K562 (cell line): Measurements from ENCODE around the gene GPR3. TPM values are rescaled to one million over a fixed set of nuclear protein-coding genes. Genes with fewer than 3 reads are reported as not detected.

Experiments used
- DNMT1 ChIP-seq: fragments of 450-650 bp; IDR thresholded peaks from 2 replicates; pipeline ENCODE4 v1.6.1; 2016; ENCODE audit warnings: antibody characterized with exemption, mild to moderate bottlenecking
- ETS1 ChIP-seq: conservative IDR thresholded peaks from 2 replicates; pipeline ENCODE4 v1.6.1; 2011; ENCODE audit warnings: low read depth, mild to moderate bottlenecking, low read length; ENCODE audit not compliant: control insufficient read depth
- MAFK ChIP-seq: IDR thresholded peaks from 2 replicates; pipeline ENCODE4 v1.6.1; 2011; ENCODE audit warnings: low read length, improper control_type of control experiment
- NCOR1 ChIP-seq: fragments of 450-650 bp; IDR thresholded peaks from 2 replicates; pipeline ENCODE4 v1.6.1; 2016; ENCODE audit warnings: mild to moderate bottlenecking, moderate library complexity
- RB1 ChIP-seq: fragments of 450-650 bp; IDR thresholded peaks from 2 replicates; pipeline ENCODE4 v1.6.1; 2017; ENCODE audit warnings: low read depth, mild to moderate bottlenecking
- SMAD3 ChIP-seq: fragments of 450-650 bp; formaldehyde crosslinking; conservative IDR thresholded peaks from 2 replicates; pipeline ENCODE4 v1.4.0; 2020; ENCODE audit warnings: mild to moderate bottlenecking
- SMARCA4 ChIP-seq: fragments of 450-650 bp; IDR thresholded peaks from 2 replicates; pipeline ENCODE4 v1.6.1; 2016
- SRF ChIP-seq, 2 experiments: fragments of 250-450, 450-650 bp in 1 of 2; sonication (Bioruptor Pico) in 1 of 2; sonication (generic) in 1 of 2; formaldehyde crosslinking; IDR thresholded peaks; 2 replicates each; pipeline versions ENCODE4 v1.5.0 to v1.5.1; 2020 to 2022; ENCODE audit warnings: mild to moderate bottlenecking in 1 of 2, missing genetic modification reagents in 1 of 2
- TEAD4 ChIP-seq, 2 experiments: sonication (generic) in 1 of 2; formaldehyde crosslinking in 1 of 2; IDR thresholded peaks; 2 replicates each; pipeline versions ENCODE4 v1.6.1 to v1.8.0; 2012 to 2022; ENCODE audit warnings: borderline replicate concordance in 1 of 2, inconsistent platforms in 1 of 2, low read length in 1 of 2, mild to moderate bottlenecking in 1 of 2, missing genetic modification reagents in 1 of 2
- THRB ChIP-seq: fragments of 450-650 bp; formaldehyde crosslinking; conservative IDR thresholded peaks from 2 replicates; pipeline ENCODE4 v1.4.0; 2022; ENCODE audit warnings: mild to moderate bottlenecking, missing genetic modification characterization
- TSHZ1 ChIP-seq: fragments of 250-450 bp; sonication (Bioruptor Pico); IDR thresholded peaks from 2 replicates; pipeline ENCODE4 v1.4.0; 2020; ENCODE audit warnings: mild to moderate bottlenecking, moderate library complexity
- ZBTB26 ChIP-seq: fragments of 450-650 bp; formaldehyde crosslinking; IDR thresholded peaks from 2 replicates; pipeline ENCODE4 v1.4.0; 2022; ENCODE audit warnings: missing genetic modification characterization
- ZBTB5 ChIP-seq: fragments of 450-650 bp; IDR thresholded peaks from 2 replicates; pipeline ENCODE4 v1.6.1; 2017; ENCODE audit warnings: antibody characterized with exemption
- ZNF174 ChIP-seq: fragments of 250-450 bp; sonication (Bioruptor Pico); IDR thresholded peaks from 2 replicates; pipeline ENCODE4 v1.4.0; 2020; ENCODE audit warnings: mild to moderate bottlenecking
- ZNF3 ChIP-seq: fragments of 250-450 bp; sonication (Bioruptor Pico); IDR thresholded peaks from 2 replicates; pipeline ENCODE4 v1.5.0; 2021; ENCODE audit warnings: mild to moderate bottlenecking, moderate library complexity
- ZNF511 ChIP-seq: sonication (generic); formaldehyde crosslinking; IDR thresholded peaks from 2 replicates; pipeline ENCODE4 v1.8.0; 2022; ENCODE audit warnings: mild to moderate bottlenecking, missing genetic modification reagents
- polyA plus RNA-seq, 8 experiments: library from polyadenylated mRNA; depleted of rRNA in 4 of 8; stranded (reverse) in 5 of 8; unstranded in 3 of 8; fragments of >200 nt; fragmentation: Nextera tagmentation in 2 of 8; fragmentation: Illumina TruSeq in 1 of 8; extraction: Ambion mirVana in 2 of 8; extraction: Trizol in 1 of 8; gene quantifications; 2 replicates each; pipeline versions ENCODE4 v1.2.1 to v1.2.3, GENCODE V29; 2011 to 2014; ENCODE audit warnings: inconsistent platforms in 1 of 8, missing spikeins in 1 of 8
- total RNA-seq, 7 experiments: library from RNA; depleted of rRNA in 6 of 7; stranded (reverse); fragments of >200 nt in 6 of 7; fragmentation: Illumina TruSeq in 2 of 7; extraction: Trizol in 2 of 7; gene quantifications; 2 replicates each; pipeline versions ENCODE4 v1.2.1 to v1.2.3, GENCODE V29; 2011 to 2021; ENCODE audit warnings: low replicate concordance in 1 of 7

The GPR3 gene
- total and polyA plus RNA-seq, 9 of the 15 experiments (the other 6 are each of a cell fraction or from before 2014, with no cell fraction given) = 0.24 to 11.5 (median 3.7) TPM

- TF ChIP-seq TSHZ1 (CRISPR knock-in tag) (no peak), SMAD3 (CRISPR knock-in tag) (no peak), ZNF3 (no peak), THRB (CRISPR knock-in tag) (no peak), ZNF511 (CRISPR knock-in tag) (0 out of 2 replicates have a peak, but pooled peaks have one; percentile 38), DNMT1 (no peak), ETS1 (no peak), TEAD4 (IDR thresholded peaks at IDR 0.05; ENCODE audit: low read length) (0 out of 2 replicates have a peak, but pooled peaks have one; percentile 13), TEAD4 (CRISPR knock-in tag; IDR thresholded peaks at IDR 0.05; ENCODE audit: borderline replicate concordance) (no peak), SMARCA4 (no peak), SRF (CRISPR knock-in tag; IDR thresholded peaks at IDR 0.05) (no peak), ZBTB26 (CRISPR knock-in tag) (0 out of 2 replicates have a peak, but pooled peaks have one; percentile 50), NCOR1 (no peak), MAFK (no peak), ZNF174 (no peak), ZBTB5 (no peak), RB1 (peak; percentile 51; the same call in 1 of the 2 replicates)
These were observed 4.0 kb upstream of the GPR3 start (continued) for GRCh38 chr1:27388337-27389005.
